ENCODE data around the gene PHKB.

PHKB gene

DNA sequence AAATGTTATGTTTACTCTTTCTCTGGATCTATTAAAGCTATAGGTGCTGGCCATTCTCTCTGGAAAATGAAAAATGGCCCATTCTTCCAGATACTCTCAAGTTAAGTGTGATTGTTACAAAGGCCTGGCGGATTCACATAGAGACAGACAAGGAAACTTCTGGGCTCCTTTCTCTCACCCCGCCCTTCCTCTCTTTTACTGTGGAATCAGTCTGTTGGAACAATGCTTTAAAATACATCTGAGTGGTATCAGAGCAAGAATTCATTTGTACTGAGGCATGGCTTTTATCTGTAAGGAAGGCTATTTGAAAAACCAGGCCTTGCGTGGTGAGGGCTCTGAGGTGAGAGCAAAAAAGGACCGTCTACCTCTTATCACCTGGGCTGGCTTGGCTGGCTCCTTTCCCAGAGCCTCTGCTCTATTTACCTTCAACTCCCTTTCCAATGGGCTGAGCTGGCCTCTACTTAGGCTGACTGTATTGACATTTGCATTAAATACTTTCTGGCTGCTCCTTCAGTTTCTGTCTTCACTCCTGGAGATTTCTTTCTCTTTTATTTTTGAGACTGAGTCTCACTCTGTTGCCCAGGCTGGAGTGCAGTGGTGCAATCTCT is 274.0 kb downstream of the PHKB start:
- no peak for DNase-seq

DNA sequence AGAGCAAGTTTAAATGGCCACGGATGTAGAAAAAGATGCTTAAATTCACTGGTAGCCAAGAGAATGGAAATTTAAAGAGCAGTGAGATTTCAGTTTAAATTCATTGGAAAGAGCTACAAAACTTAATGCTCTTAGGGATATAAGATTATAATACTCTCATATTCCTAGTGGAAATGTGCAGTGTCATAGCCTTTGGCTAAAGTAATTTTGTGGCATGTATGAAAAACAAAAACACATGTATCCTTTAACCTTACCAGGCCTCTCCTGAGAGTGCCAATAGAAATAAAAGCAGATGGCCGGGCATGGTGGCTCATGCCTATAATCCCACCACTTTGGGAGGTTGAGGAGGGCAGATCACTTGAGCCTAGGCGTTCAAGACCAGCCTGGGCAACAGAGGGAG is 289.2 kb downstream of the PHKB start:
- DNase-seq, result no peak
